ENCODE data around the gene CD163L1.
"Not testable (repeated sequence)": the region's sequence is repeated elsewhere in the genome, so short reads cannot be mapped to it uniquely, and the experiment has no call there.

Gene CD163L1

GRCh38 chr12:7369274-7369729, 74.7 kb downstream of the CD163L1 start:
- Histone ChIP-seq H3K36me3 (ENCODE audit: control insufficient read depth, insufficient read depth, low read length) (no peaks in the 10 kb centered on the region), H3K4me3 (ENCODE audit: low read depth, low read length) (no peak overlapping the region), H3K4me1 (ENCODE audit: control insufficient read depth, insufficient read depth, low read length) (no peaks in the 10 kb centered on the region), H3K9me3 (ENCODE audit: control insufficient read depth, insufficient read depth, low read length) (no peaks in the 10 kb centered on the region), H3K27me3 (ENCODE audit: control insufficient read depth, insufficient read depth, low read length) (no peaks in the 10 kb centered on the region), H3K27ac (ENCODE audit: low read depth, low read length) (no peak overlapping the region), H3K9ac (ENCODE audit: low read depth, low read length) (no peak overlapping the region)

GRCh38 chr12:7362734-7363133, 81.2 kb downstream of the CD163L1 start:
- no peaks in the 10 kb centered on the region for H3K36me3 ChIP-seq (ENCODE audit: control insufficient read depth, insufficient read depth, low read length)
- H3K9ac ChIP-seq (ENCODE audit: low read depth, low read length): no peak overlapping the region
- H3K27ac ChIP-seq (ENCODE audit: low read depth, low read length): no peak overlapping the region
- H3K9me3 ChIP-seq (ENCODE audit: control insufficient read depth, insufficient read depth, low read length): peaks cover 3% of the 10 kb centered on the region; the same call in 1 of the 2 replicates
- no peak overlapping the region for H3K4me3 ChIP-seq (ENCODE audit: low read depth, low read length)
- no peaks in the 10 kb centered on the region for H3K4me1 ChIP-seq (ENCODE audit: control insufficient read depth, insufficient read depth, low read length)
- H3K27me3 ChIP-seq (ENCODE audit: control insufficient read depth, insufficient read depth, low read length): no peaks in the 10 kb centered on the region

GRCh38 chr12:7361265-7361664, 82.7 kb downstream of the CD163L1 start:
- Histone ChIP-seq H3K4me3 (ENCODE audit: low read depth, low read length) (no peak overlapping the region), H3K36me3 (ENCODE audit: control insufficient read depth, insufficient read depth, low read length) (no peaks in the 10 kb centered on the region), H3K9ac (ENCODE audit: low read depth, low read length) (no peak overlapping the region), H3K27ac (ENCODE audit: low read depth, low read length) (no peak overlapping the region), H3K4me1 (ENCODE audit: control insufficient read depth, insufficient read depth, low read length) (no peaks in the 10 kb centered on the region), H3K9me3 (ENCODE audit: control insufficient read depth, insufficient read depth, low read length) (peaks cover 3% of the 10 kb centered on the region; the same call in 1 of the 2 replicates), H3K27me3 (ENCODE audit: control insufficient read depth, insufficient read depth, low read length) (no peaks in the 10 kb centered on the region)

- no peaks in the 10 kb centered on the region for H3K27me3 ChIP-seq (ENCODE audit: control insufficient read depth, insufficient read depth, low read length)
- H3K4me1 ChIP-seq (ENCODE audit: control insufficient read depth, insufficient read depth, low read length): no peaks in the 10 kb centered on the region
- H3K9me3 ChIP-seq (ENCODE audit: control insufficient read depth, insufficient read depth, low read length): no peaks in the 10 kb centered on the region
- H3K4me3 ChIP-seq (ENCODE audit: low read depth, low read length): no peak overlapping the region
- H3K27ac ChIP-seq (ENCODE audit: low read depth, low read length): no peak overlapping the region
- no peak overlapping the region for H3K9ac ChIP-seq (ENCODE audit: low read depth, low read length)
- no peaks in the 10 kb centered on the region for H3K36me3 ChIP-seq (ENCODE audit: control insufficient read depth, insufficient read depth, low read length)
Observed at GRCh38 chr12:7354529-7354928, 89.4 kb downstream of the CD163L1 start.

- no peaks in the 10 kb centered on the region for H3K36me3 ChIP-seq (ENCODE audit: control insufficient read depth, insufficient read depth, low read length)
- H3K9ac ChIP-seq (ENCODE audit: low read depth, low read length): no peak overlapping the region
- no peak overlapping the region for H3K4me3 ChIP-seq (ENCODE audit: low read depth, low read length)
- no peak overlapping the region for H3K27ac ChIP-seq (ENCODE audit: low read depth, low read length)
- H3K4me1 ChIP-seq (ENCODE audit: control insufficient read depth, insufficient read depth, low read length): no peaks in the 10 kb centered on the region
- H3K9me3 ChIP-seq (ENCODE audit: control insufficient read depth, insufficient read depth, low read length): no peaks in the 10 kb centered on the region
- H3K27me3 ChIP-seq (ENCODE audit: control insufficient read depth, insufficient read depth, low read length): no peaks in the 10 kb centered on the region
Observed at GRCh38 chr12:7352661-7353060, 91.3 kb downstream of the CD163L1 start.

- Histone ChIP-seq H3K27me3 (ENCODE audit: control insufficient read depth, insufficient read depth, low read length) (no peaks in the 10 kb centered on the region), H3K4me1 (ENCODE audit: control insufficient read depth, insufficient read depth, low read length) (no peaks in the 10 kb centered on the region)
Observed at GRCh38 chr12:7351177-7351576, 92.8 kb downstream of the CD163L1 start.

GRCh38 chr12:7349418-7349817, 94.5 kb downstream of the CD163L1 start:
- H3K36me3 ChIP-seq (ENCODE audit: control insufficient read depth, insufficient read depth, low read length): no peaks in the 10 kb centered on the region
- H3K4me1 ChIP-seq (ENCODE audit: control insufficient read depth, insufficient read depth, low read length): no peaks in the 10 kb centered on the region
- no peak overlapping the region for H3K27ac ChIP-seq (ENCODE audit: low read depth, low read length)

More at GRCh38 chr12:7351177-7351576, 92.8 kb downstream of the CD163L1 start:
- no peak overlapping the region for H3K9ac ChIP-seq (ENCODE audit: low read depth, low read length)
- H3K4me3 ChIP-seq (ENCODE audit: low read depth, low read length): no peak overlapping the region
- no peaks in the 10 kb centered on the region for H3K9me3 ChIP-seq (ENCODE audit: control insufficient read depth, insufficient read depth, low read length)
- H3K36me3 ChIP-seq (ENCODE audit: control insufficient read depth, insufficient read depth, low read length): no peaks in the 10 kb centered on the region
- H3K27ac ChIP-seq (ENCODE audit: low read depth, low read length): no peak overlapping the region

GRCh38 chr12:7346551-7347225, 97.3 kb downstream of the CD163L1 start:
- Histone ChIP-seq H3K27ac (ENCODE audit: low read depth, low read length) (no peak overlapping the region), H3K4me3 (ENCODE audit: low read depth, low read length) (no peak overlapping the region), H3K36me3 (ENCODE audit: control insufficient read depth, insufficient read depth, low read length) (no peaks in the 10 kb centered on the region), H3K9me3 (ENCODE audit: control insufficient read depth, insufficient read depth, low read length) (peaks cover 29% of the 10 kb centered on the region), H3K4me1 (ENCODE audit: control insufficient read depth, insufficient read depth, low read length) (no peaks in the 10 kb centered on the region), H3K9ac (ENCODE audit: low read depth, low read length) (no peak overlapping the region), H3K27me3 (ENCODE audit: control insufficient read depth, insufficient read depth, low read length) (no peaks in the 10 kb centered on the region)

More at GRCh38 chr12:7349418-7349817, 94.5 kb downstream of the CD163L1 start:
- Histone ChIP-seq H3K27me3 (ENCODE audit: control insufficient read depth, insufficient read depth, low read length) (no peaks in the 10 kb centered on the region), H3K4me3 (ENCODE audit: low read depth, low read length) (no peak overlapping the region), H3K9me3 (ENCODE audit: control insufficient read depth, insufficient read depth, low read length) (peaks cover 16% of the 10 kb centered on the region), H3K9ac (ENCODE audit: low read depth, low read length) (no peak overlapping the region)

GRCh38 chr12:7344833-7345606, 98.9 kb downstream of the CD163L1 start:
- H3K9me3 ChIP-seq (ENCODE audit: control insufficient read depth, insufficient read depth, low read length): peaks cover 36% of the 10 kb centered on the region
- H3K4me3 ChIP-seq (ENCODE audit: low read depth, low read length): no peak overlapping the region
- no peaks in the 10 kb centered on the region for H3K27me3 ChIP-seq (ENCODE audit: control insufficient read depth, insufficient read depth, low read length)
- no peak overlapping the region for H3K27ac ChIP-seq (ENCODE audit: low read depth, low read length)
- no peaks in the 10 kb centered on the region for H3K4me1 ChIP-seq (ENCODE audit: control insufficient read depth, insufficient read depth, low read length)
- no peaks in the 10 kb centered on the region for H3K36me3 ChIP-seq (ENCODE audit: control insufficient read depth, insufficient read depth, low read length)
- H3K9ac ChIP-seq (ENCODE audit: low read depth, low read length): no peak overlapping the region

GRCh38 chr12:7339675-7340074, 104.3 kb downstream of the CD163L1 start:
- H3K9ac ChIP-seq (ENCODE audit: low read depth, low read length): no peak overlapping the region
- no peaks in the 10 kb centered on the region for H3K4me1 ChIP-seq (ENCODE audit: control insufficient read depth, insufficient read depth, low read length)
- H3K9me3 ChIP-seq (ENCODE audit: control insufficient read depth, insufficient read depth, low read length): peaks cover 23% of the 10 kb centered on the region
- H3K36me3 ChIP-seq (ENCODE audit: control insufficient read depth, insufficient read depth, low read length): no peaks in the 10 kb centered on the region
- H3K27ac ChIP-seq (ENCODE audit: low read depth, low read length): no peak overlapping the region
- no peak overlapping the region for H3K4me3 ChIP-seq (ENCODE audit: low read depth, low read length)
- no peaks in the 10 kb centered on the region for H3K27me3 ChIP-seq (ENCODE audit: control insufficient read depth, insufficient read depth, low read length)

- H3K4me3 ChIP-seq (ENCODE audit: low read depth, low read length); H3K36me3 ChIP-seq (ENCODE audit: control insufficient read depth, insufficient read depth, low read length); H3K27me3 ChIP-seq (ENCODE audit: control insufficient read depth, insufficient read depth, low read length); H3K9ac ChIP-seq (ENCODE audit: low read depth, low read length); H3K4me1 ChIP-seq (ENCODE audit: control insufficient read depth, insufficient read depth, low read length); H3K27ac ChIP-seq (ENCODE audit: low read depth, low read length); H3K9me3 ChIP-seq (ENCODE audit: control insufficient read depth, insufficient read depth, low read length): not testable (repeated sequence)
Observed at GRCh38 chr12:7337790-7338189, 106.2 kb downstream of the CD163L1 start.

Measured in HUES48 (cell line).